22Rv1 (cell line): Measurements from ENCODE around the gene CBLC.
A peak's percentile ranks its signal among the peaks of the same experiment; 100 is the strongest.

Source experiments
- H3K27ac ChIP-seq: fragments of 450-650 bp; 2 replicates; pipeline ENCODE4 v1.5.1; 2017
- ZFX ChIP-seq: fragments of 450-650 bp; IDR thresholded peaks from 2 replicates; pipeline ENCODE4 v1.6.1; 2017; ENCODE audit warnings: antibody characterized with exemption, borderline replicate concordance
- TF ChIP-seq, protein P1 (sequence below): fragments of 450-650 bp; IDR thresholded peaks from 2 replicates; pipeline ENCODE4 v1.5.1; 2017; ENCODE audit warnings: mild to moderate bottlenecking

Gene CBLC

GRCh38 chr19:44846455-44847143 lies 68.9 kb downstream of the CBLC start:
- no peak for TF ChIP-seq ZFX
- TF ChIP-seq, protein P1, sequence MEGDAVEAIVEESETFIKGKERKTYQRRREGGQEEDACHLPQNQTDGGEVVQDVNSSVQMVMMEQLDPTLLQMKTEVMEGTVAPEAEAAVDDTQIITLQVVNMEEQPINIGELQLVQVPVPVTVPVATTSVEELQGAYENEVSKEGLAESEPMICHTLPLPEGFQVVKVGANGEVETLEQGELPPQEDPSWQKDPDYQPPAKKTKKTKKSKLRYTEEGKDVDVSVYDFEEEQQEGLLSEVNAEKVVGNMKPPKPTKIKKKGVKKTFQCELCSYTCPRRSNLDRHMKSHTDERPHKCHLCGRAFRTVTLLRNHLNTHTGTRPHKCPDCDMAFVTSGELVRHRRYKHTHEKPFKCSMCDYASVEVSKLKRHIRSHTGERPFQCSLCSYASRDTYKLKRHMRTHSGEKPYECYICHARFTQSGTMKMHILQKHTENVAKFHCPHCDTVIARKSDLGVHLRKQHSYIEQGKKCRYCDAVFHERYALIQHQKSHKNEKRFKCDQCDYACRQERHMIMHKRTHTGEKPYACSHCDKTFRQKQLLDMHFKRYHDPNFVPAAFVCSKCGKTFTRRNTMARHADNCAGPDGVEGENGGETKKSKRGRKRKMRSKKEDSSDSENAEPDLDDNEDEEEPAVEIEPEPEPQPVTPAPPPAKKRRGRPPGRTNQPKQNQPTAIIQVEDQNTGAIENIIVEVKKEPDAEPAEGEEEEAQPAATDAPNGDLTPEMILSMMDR: no peak
- peak overlapping the region; percentile 88 for H3K27ac ChIP-seq

- no peak overlapping the region for H3K27ac ChIP-seq
- TF ChIP-seq ZFX: no peak
- TF ChIP-seq, protein P1: no peak
Observed at GRCh38 chr19:44847144-44848035, 69.7 kb downstream of the CBLC start.

DNA sequence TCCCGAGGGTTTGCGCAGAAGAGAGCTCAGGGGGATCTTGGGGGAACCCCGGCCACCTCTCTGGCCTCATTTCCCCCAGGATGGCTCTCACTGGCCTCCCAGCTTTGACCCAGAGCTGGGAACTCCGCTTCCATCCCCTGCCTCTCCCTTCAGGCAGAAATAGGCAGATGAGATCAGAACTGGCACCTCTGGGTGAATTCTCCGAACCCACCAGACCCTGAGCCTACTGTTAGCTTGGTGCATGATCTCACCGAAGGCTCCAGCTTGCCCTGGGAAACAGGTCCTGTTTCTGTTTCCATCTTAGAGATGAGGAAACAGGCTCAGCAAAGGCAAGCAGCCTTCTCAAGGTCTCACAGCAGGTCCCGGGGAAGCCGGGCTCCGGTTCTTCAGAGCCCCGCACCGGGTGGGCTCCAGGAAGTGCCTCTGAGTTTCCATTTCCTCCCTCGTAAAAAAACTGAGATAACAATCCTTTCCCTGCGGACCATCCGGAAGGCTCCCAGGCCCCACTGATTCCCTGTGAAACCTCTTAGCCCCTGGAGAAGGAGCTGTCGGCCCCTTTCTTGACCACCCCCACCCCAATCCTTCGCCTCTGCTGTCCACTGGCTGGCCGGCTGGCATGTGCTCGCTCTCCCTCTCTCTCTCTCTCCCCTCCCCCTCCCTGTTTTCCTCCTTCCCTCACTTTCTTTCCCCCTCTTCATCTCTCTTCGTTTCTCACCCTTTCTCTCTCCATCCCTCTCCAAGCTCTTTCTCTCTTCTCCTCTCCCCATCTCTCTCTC lies 70.5 kb downstream of the CBLC start:
- TF ChIP-seq ZFX: no peak
- TF ChIP-seq, protein P1: no peak
- no peak overlapping the region for H3K27ac ChIP-seq

- no peak overlapping the region for H3K27ac ChIP-seq
Observed at GRCh38 chr19:44848812-44849447, 71.2 kb downstream of the CBLC start.

More at GRCh38 chr19:44848812-44849447, 71.2 kb downstream of the CBLC start:
- TF ChIP-seq, protein P1: no peak
- no peak for TF ChIP-seq ZFX
